GM18520 (cell line): ENCODE measurements around the gene KLK13.

Experiments used
- ATAC-seq: cut with Tn5 transposase; IDR thresholded peaks from one replicate; pipeline ENCODE4 v1.9.1; 2021; ENCODE audit not compliant: unreplicated experiment

Gene KLK13

GRCh38 chr19:51064534-51065220 is at the start of gene KLK13:
Gene KLK13, minus strand, starts transcription at chr19:51065092. Its CDS starts 25 bp downstream, at chr19:51065067.
- ATAC-seq, result no peak

- no peak for ATAC-seq
Observed at GRCh38 chr19:51114087-51114729, 49.3 kb upstream of the KLK13 start.

GRCh38 chr19:51111606-51112005 is 46.7 kb upstream of the KLK13 start:
- ATAC-seq, result no peak

- ATAC-seq, result no peak
Observed at GRCh38 chr19:51110666-51110971, 45.7 kb upstream of the KLK13 start.

- ATAC-seq, result peak; percentile 24
Observed at GRCh38 chr19:51108805-51109146, 43.9 kb upstream of the KLK13 start.

- ATAC-seq, result peak; percentile 94
Observed at GRCh38 chr19:51108066-51108804, 43.3 kb upstream of the KLK13 start, which contains the start of gene CTU1. Gene CTU1, minus strand, starts transcription at chr19:51108409. Its CDS starts 3,840 bp downstream, at chr19:51104569.

- ATAC-seq, result no peak
Observed at GRCh38 chr19:51107406-51108065, 42.6 kb upstream of the KLK13 start.

- no peak for ATAC-seq
Observed at GRCh38 chr19:51103926-51104341, 39.0 kb upstream of the KLK13 start.

- no peak for ATAC-seq
Observed at GRCh38 chr19:51102991-51103390, 38.1 kb upstream of the KLK13 start.

- ATAC-seq, result no peak
Observed at GRCh38 chr19:51101171-51101865, 36.4 kb upstream of the KLK13 start.

- ATAC-seq, result no peak
Observed at GRCh38 chr19:51100601-51101000, 35.7 kb upstream of the KLK13 start.

- no peak for ATAC-seq
Observed at GRCh38 chr19:51099047-51099382, 34.1 kb upstream of the KLK13 start.

- no peak for ATAC-seq
Observed at GRCh38 chr19:51098365-51099046, 33.6 kb upstream of the KLK13 start.

- ATAC-seq, result no peak
Observed at GRCh38 chr19:51097796-51098195, 32.9 kb upstream of the KLK13 start.

GRCh38 chr19:51097166-51097738 is 32.4 kb upstream of the KLK13 start:
- ATAC-seq, result no peak

- no peak for ATAC-seq
Observed at GRCh38 chr19:51096473-51097165, 31.7 kb upstream of the KLK13 start.

- no peak for ATAC-seq
Observed at GRCh38 chr19:51094696-51095279, 29.9 kb upstream of the KLK13 start.

- no peak for ATAC-seq
Observed at GRCh38 chr19:51093510-51094345, 28.8 kb upstream of the KLK13 start.
